ENCODE results near the gene PDIA2.

Gene PDIA2

DNA sequence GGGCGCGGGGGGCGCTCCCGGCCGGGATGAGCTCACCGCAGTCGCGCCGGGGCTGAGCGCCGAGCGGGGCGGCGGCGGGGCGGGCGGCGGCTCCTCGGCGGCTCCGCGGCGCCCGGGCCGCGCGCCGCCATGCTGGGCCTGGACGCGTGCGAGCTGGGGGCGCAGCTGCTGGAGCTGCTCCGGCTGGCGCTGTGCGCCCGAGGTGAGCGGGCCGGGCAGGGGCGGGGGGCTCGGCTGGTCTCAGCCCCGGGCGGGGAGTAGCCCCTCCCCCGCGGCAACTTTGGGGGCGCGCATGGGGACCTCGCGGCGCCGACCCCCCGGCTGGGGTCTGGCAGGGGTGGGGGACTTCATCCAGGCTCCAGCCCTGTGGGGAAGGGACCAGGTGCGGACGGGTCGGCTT, 2.4 kb upstream of the PDIA2 start, which contains the start of gene ARHGDIG:
ARHGDIG (plus strand) TSS at position 40 of the 400 bp plus-strand sequence; CDS start at position 130, 90 bp downstream.
- DNase-seq (ENCODE audit: low spot score), result no peak

DNA sequence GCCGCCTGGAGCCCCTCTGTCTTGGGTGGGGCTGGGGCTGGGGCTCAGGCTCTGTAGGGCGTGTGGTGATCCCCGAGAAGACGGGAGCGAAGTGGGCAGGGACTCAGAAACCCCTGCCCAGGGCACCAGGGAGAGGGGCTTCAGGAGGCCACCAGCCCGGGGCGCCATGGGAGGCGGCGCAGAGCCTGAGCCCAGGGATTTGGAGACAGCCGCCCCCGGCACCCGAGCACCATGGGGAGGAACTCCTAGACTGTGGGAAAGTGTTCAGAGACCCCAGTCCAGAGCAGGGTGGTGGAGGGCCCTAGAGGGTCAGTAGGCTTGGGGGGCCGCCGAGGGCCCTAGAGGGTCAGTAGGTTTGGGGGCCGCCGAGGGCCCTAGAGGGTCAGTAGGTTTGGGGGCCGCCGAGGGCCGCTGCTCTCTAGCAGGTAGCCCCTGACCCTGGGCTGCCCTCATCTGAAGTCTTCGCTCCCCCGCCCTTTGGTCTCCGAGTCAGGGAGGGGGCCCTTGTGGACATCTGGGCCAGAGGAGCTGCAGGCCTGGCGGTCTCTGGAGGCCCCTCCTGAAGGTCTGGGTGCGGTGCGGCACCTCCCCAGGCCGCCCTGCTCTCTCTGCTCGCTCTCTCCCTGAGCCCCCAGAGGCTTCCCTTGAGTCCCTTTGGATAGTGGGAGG, 1.8 kb upstream of the PDIA2 start:
- no peak for DNase-seq (ENCODE audit: low spot score)

DNA sequence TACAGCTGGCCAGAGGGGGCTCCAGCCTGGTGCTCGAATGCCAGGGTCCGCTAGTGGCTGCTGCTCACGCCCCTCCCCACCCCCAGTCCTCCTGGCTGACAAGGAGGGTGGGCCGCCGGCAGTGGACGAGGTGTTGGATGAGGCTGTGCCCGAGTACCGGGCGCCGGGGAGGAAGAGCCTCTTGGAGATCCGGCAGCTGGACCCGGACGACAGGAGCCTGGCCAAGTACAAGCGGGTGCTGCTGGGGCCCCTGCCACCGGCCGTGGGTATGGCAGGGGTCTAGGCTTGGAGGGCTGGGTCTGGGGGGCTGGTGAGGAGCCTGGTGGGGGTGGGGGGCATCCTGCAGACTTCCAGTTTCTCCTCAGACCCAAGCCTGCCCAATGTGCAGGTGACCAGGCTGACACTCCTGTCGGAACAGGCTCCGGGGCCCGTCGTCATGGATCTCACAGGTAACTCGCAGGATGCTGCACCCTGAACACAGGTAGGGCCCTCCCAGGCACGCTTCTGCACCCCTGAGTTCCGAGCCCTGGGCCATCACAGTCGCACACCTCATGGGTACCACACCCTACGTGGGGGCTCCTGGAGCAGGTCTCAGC, 1.2 kb upstream of the PDIA2 start:
- no peak for DNase-seq (ENCODE audit: low spot score)

DNA sequence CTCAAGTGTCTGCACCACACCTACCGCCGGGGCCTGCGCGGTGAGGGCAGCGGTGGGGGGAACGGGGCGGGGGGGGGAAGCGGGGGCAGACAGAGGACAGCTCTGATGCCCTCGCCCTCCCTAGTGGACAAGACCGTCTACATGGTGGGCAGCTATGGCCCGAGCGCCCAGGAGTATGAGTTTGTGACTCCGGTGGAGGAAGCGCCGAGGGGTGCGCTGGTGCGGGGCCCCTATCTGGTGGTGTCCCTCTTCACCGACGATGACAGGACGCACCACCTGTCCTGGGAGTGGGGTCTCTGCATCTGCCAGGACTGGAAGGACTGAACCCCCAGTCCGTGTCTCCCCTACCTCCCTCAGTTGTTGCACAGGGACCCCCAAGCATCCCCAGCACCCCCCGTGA, 473 bp upstream of the PDIA2 start:
- no peak for DNase-seq (ENCODE audit: low spot score)

DNA sequence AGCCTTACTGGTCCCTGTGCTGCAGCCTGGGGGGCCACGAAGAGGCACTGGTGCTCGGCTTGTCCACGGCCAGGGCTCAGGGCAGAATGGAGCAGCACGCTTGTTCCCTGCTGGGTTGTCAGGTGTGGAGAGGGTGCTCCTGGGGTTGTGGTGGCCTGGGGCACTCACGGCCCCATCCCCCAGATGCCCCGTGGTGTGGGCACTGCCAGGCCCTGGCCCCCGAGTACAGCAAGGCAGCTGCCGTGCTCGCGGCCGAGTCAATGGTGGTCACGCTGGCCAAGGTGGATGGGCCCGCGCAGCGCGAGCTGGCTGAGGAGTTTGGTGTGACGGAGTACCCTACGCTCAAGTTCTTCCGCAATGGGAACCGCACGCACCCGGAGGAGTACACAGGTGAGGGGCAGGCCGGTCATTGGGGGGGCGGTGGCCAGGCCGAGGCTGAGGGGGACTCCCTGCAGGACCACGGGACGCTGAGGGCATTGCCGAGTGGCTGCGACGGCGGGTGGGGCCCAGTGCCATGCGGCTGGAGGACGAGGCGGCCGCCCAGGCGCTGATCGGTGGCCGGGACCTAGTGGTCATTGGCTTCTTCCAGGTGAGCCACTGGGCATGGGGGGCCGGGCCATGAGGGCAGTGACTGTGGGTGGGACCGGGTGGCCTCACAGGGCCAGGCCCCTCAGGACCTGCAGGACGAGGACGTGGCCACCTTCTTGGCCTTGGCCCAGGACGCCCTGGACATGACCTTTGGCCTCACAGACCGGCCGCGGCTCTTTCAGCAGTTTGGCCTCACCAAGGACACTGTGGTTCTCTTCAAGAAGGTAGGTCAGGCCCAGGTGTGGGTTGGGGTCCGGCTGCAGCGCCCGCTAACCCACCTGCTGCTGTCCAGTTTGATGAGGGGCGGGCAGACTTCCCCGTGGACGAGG, 1.5 kb downstream of the PDIA2 start:
- no peak for DNase-seq (ENCODE audit: low spot score)

DNA sequence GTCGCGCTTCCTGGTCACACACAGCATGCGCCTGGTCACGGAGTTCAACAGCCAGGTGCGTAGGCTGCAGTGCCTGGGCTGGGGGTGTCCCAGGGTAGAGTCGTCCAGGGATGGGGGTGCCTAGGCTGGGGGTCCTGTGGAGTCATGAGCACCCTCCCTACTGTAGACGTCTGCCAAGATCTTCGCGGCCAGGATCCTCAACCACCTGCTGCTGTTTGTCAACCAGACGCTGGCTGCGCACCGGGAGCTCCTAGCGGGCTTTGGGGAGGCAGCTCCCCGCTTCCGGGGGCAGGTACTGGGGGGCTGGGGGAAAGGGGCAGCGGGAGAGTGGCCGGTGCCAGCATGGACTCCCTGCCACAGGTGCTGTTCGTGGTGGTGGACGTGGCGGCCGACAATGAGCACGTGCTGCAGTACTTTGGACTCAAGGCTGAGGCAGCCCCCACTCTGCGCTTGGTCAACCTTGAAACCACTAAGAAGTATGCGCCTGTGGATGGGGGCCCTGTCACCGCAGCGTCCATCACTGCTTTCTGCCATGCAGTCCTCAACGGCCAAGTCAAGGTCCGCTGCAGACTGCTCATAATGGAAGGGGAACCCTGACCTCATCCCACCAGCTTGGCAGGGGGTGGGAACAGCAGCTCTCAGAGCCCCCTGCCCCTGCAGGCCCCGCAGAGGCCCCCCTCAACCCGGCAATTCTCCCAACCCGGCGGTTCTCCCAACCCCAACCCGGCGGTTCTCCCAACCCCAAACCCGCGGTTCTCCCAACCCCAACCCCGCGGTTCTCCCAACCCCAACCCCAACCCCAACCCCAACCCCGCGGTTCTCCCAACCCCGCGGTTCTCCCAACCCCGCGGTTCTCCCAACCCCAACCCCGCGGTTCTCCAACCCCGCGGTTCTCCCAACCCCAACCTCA, 2.4 kb downstream of the PDIA2 start:
- no peak for DNase-seq (ENCODE audit: low spot score)

DNA sequence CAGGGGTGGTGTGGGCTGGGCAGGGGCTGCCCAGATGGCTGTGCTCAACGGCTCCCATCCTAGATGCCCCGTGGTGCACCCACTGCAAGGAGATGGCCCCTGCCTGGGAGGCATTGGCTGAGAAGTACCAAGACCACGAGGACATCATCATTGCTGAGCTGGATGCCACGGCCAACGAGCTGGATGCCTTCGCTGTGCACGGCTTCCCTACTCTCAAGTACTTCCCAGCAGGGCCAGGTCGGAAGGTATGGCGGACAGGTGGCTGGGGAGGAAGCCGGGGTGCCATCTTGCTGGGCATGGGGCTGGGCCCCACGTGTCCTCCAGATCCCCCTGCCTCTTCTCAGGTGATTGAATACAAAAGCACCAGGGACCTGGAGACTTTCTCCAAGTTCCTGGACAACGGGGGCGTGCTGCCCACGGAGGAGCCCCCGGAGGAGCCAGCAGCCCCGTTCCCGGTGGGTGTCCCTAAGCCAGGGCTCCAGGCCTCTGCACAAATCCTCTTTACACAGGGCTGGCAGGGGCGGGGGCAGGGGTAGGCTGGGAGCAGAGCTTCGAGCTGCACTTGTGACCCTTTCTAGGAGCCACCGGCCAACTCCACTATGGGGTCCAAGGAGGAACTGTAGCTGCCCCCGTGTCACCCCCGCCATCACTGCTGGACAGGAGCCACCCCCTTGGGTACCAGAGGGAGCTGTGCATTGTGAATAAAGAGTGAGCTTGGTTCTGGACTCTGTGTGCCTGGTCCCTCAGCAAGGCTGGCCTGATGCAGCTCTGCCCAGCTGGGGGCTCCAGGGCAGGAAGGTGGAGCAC, 3.7 kb downstream of the PDIA2 start:
- DNase-seq (ENCODE audit: low spot score), result no peak

DNA sequence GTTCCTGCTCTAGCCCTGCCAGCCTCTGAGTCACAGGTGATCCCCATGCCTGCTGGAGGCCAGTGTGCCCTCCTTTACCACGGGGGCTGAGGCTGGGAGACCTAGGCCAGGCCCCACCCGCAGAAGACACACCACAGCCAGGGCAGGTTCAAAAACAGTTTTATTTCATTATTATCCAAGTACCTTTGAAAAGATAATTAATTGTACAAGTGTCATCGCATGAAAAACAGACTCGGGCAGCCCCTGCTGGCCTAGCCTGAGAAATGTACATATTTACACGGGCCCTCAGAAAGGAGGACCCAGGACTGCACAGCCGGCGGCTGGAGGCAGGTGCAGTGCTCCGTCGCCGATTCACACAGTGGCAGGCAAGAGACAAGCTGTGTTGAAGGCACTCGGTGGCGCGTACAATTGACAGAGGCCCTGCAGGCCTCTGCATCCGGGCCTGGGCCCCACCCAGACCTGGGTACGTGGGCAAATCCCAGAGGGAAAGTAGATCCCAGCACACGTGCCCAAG, 4.4 kb downstream of the PDIA2 start:
- DNase-seq (ENCODE audit: low spot score), result no peak

DNA sequence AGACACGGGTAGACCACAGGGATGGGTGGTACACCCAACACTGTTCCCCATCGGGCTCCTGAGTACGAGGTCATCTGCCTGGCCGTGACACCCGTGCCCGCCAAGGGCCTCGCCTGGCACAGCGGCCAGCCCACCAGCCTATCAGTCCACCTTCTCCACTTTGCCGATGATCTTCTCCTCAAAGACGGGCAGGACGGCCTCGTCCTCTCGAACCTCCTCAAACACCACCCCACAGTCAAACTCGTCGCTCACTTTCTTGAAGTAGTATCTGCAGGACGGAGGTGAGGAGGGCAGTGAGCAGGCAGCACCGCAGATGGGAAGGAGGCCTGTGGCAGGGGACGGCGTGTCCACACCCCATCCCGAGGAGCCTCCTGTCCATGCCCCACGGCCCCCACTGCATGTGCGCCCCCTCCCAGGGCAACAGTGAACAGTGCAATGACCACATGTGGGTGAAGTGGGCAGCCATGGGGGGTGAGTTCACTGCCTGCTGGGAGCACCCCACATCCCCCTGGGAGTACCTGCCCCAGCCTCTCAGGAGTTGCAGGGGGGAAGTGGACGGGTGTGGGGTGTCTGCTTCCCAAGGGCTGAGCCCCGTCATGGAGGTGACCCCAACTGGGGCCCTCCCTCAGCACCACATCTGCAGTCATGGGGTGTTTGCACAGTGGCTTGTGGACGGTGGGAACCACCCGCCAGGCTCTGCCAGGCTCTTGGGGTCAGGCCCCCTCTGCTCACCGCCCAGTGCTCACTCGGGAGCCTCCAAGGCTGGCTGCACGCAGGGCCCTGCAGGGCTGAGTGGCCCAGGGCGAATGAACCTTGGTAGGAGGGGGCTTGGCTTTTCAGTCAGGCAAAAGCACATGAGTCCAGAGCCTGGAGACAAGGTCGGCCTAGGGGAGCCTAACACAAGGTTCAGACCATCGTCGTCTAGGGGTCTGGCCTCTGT, 5.3 kb downstream of the PDIA2 start:
- no peak for DNase-seq (ENCODE audit: low spot score)

DNA sequence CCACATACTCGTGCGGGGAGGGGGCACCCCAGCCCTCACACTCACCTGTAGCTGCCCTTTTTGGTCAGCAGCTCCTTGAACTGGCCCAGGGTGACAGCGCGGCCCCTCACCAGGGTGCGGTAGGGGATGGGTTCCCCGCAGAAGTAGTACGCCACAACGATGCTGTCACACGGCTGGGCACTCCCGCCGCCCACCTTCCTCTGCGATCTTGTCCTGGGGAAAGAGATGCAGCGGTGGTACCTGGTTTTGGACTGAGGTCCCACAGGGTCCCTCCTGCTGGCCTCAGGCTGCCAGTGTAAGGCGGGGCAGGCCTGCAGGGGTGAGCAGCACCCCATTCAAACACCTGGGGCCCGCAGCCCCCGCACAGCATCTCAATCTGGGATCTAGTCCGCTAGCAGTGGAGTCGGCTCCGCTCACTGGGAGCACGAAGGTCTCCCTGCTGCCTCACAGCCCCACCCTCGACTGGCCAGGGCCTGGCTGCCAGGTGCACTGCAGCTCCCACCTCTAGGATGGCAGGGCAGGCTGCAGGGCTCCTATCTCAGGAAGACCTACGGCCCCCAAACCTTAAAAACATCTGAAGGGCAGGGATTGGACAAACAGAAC, 6.5 kb downstream of the PDIA2 start:
- no peak for DNase-seq (ENCODE audit: low spot score)

DNA sequence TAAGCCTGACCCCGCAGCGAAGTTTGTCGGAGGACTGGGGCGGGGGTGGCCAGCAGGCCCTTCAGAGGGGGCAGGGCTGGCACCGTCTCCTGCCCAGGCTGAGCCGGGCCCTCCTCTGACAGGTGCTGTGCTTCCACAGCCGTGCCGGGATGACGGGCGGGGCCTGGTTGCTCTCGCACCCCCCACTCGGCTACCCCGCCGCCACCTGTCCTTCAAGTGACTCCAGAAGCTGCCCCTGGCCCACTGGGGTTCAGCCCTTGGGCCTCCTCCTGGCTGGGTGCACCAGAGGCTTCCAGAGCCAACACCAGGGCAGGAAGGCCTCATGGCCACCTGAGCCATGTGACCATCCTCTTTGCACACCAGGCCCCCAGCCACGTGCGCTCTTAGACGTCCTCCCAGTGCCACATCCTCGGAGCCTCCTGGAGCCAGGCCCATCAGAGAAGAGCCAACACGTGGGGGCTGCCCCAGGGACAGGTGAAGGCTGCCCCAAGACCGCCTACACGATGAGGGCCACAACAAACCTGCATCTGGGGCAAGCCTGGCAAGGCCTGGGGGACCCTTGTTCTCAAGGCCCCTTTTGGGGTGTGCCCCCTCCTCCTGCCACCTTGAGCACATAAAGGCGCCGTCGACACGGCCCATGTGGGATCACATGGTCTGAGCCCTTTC, 7.2 kb downstream of the PDIA2 start:
- no peak for DNase-seq (ENCODE audit: low spot score)

DNA sequence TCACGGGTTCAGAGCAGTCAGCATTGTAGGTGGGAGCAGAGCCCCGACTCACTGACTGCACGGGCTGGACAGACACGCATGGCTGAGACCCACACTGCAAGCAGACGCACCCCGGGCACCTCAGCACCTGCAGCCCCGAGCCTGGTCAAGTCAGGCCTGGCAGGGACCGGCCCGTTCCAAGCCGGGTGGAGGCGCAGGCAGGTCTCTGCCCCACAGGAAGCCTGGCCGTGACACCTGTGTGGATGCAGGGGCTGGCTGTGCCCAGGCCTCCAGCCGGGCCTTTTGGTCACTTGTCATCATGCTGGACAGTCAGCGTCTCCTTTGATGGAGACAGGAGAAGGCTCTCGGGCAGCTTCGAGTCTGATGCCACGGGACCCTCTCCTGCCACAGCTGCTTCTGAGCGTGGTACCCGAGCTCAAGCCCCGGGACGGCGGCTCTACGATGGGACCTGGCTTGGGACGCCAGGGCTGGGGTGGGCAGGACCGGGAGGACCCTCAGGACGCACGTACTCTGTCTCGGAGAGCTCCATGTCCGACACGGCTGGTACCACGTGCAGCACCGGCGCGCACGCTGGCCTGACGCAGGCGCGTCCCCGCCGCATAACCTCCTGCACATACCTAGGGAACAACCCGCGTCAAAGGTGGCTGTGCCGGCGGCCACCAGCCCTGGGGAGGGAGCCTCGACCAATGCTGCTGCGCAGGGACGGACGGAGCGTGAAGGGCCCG, 7.9 kb downstream of the PDIA2 start:
- DNase-seq (ENCODE audit: low spot score), result no peak

DNA sequence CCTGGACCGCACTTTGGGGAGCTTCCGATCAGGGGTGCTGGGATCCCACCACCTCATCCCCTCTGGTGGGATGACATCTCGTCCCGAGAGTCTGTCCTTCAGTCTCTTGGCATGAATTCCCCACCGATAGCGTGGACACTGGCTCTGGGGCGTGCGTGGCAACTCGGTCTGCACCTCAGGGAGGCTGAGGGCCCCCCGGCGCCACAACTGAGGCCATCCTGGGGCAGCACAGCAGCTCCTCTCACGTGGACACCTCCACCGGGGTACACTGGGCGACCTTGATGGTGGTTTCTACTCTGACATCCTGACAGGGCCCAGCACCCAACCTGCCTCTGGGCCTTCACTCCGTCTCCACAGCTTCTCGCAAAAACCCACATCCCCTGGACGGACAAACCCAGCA, 8.6 kb downstream of the PDIA2 start:
- no peak for DNase-seq (ENCODE audit: low spot score)

DNA sequence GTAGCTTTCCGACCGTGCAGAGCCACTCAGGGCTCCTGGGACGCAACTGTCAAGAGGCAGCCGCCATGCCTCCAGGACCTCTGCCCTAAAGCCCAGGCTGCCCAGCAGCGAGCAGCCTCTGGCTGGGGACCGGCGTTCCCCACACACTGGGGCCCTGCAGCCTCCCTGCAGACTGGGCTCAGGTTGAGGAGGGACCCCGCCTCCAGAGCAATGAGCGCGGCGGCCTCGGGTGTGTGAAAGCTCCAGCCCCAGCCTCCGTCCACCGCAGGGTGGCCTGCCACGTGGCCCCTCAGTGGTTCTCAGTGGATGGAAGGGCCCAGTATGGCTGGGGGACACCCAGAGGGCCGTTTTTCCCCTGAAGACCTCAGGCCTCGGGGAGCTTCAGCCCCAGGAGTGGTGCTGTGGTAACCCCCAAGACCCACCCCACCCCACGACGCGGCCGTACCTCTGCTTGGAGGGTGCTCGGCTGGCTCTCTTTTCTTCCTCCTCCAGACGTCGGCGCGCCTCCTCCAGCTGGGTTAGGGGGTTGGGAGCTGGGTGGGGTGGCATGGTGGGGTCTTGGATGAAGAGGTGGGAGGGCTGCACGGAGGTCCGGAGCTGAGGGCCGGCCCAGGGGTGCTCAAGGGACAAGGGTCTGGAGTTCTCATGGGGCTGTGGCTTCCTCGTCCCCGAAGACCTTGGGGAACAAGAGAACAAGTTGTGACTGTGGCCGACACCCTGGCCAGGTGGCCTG, 10.2 kb downstream of the PDIA2 start:
- no peak for DNase-seq (ENCODE audit: low spot score)

DNA sequence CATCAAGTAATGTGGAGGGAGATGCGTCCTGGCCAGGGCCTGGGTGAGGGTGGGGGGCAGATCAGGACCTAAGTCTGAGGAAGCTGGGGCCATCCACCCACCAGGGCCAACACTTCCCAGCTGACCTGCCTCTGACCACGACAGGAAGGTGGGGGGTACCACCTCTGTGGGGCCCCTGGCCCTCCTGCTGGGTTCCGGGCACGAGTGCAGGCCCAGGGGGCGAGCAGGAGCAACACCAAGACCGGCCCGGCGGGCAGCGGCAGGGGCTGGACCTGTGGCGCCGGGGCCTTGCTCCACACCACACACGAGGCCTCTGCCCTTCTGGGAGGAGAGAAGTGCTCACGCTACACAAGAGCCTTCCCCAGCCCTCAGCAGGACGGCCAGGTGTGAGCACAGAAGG, 13.3 kb downstream of the PDIA2 start:
- no peak for DNase-seq (ENCODE audit: low spot score)

DNA sequence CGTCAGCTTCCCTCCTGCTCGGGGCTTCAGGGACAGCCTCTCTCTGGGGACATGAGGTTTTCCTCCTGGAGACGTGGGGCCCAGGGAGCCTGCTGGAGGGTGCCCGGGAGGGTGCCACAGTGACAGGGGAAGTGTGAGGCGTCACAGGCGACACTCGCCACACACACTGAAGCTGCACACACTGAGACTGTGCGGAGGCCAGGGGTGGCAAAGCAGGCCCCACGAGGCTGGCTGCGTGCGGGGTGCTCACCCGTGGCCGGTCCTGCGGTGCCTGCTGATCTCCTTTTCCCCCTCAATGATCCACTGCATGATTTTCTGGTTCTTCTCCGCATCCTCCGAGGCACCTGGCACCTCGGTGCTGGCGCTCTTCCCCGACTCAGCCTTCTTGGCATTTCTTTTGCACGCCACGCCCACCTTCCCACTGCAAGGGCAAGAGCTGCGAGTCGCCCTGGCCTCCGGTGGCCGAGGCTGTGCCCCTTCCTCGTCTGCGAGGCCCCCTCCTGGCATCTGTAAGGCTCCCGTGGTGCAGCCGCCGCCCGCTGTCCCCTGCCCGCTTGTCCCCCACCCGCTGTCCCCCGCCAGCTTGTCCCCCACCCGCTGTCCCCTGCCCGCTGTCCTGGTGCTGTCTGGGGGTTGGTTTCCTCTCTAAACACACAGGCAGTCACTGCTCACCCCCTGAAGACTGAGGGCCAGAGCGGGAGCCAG, 14.0 kb downstream of the PDIA2 start:
- DNase-seq (ENCODE audit: low spot score), result no peak

DNA sequence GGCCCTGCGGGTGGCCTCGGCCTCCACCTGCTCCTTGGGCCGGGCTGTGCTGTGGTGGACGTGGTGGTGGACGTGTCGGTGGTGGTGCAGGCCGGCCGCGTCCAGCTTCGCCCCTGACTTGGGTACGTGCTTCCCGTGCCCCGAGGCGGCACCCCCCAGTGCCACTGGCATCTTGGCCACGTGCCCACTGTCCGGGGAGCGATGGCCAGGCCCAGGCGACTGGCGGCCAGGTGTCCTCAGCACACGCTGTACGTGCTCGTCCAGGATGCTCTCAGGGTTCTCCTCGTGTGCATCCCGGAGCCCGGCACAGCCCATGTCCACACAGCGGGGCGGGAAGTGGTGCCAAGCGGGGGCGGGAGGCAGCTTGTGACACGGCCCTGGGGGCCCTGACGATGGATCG, 14.9 kb downstream of the PDIA2 start:
- no peak for DNase-seq (ENCODE audit: low spot score)
